Endothelial cell of hepatic sinusoid (primary cell): ENCODE data around the gene FRMPD4.

Experiments used
- in situ Hi-C: cut with HindIII; loops from 2 replicates; pipeline ENCODE4 v1.10.0; 2017; ENCODE audit warnings: low sequenced_read_pairs

Gene FRMPD4

GRCh38 chrX:12292996-12293765 lies 154.9 kb downstream of the FRMPD4 start:
- in situ Hi-C loops = no loop called here

GRCh38 chrX:12297353-12297752 lies 159.1 kb downstream of the FRMPD4 start:
- in situ Hi-C loops = no loop called here

GRCh38 chrX:12301288-12301687 lies 163.0 kb downstream of the FRMPD4 start:
- in situ Hi-C loops = no loop called here

GRCh38 chrX:12304261-12304660 lies 166.0 kb downstream of the FRMPD4 start:
- in situ Hi-C loops = no loop called here

GRCh38 chrX:12307961-12308360 lies 169.7 kb downstream of the FRMPD4 start:
- in situ Hi-C loops = no loop called here

- in situ Hi-C loops = no loop called here
Observed at GRCh38 chrX:12308420-12308819, 170.1 kb downstream of the FRMPD4 start.

GRCh38 chrX:12309040-12309743 lies 170.9 kb downstream of the FRMPD4 start:
- in situ Hi-C loops = no loop called here

GRCh38 chrX:12309744-12310076 lies 171.4 kb downstream of the FRMPD4 start:
- in situ Hi-C loops = no loop called here

GRCh38 chrX:12314651-12315050 lies 176.4 kb downstream of the FRMPD4 start:
- in situ Hi-C loops = no loop called here

GRCh38 chrX:12315526-12315925 lies 177.3 kb downstream of the FRMPD4 start:
- in situ Hi-C loops = no loop called here

GRCh38 chrX:12319003-12319519 lies 180.8 kb downstream of the FRMPD4 start:
- in situ Hi-C loops = no loop called here

GRCh38 chrX:12319992-12320391 lies 181.7 kb downstream of the FRMPD4 start:
- in situ Hi-C loops = no loop called here

GRCh38 chrX:12322031-12322430 lies 183.8 kb downstream of the FRMPD4 start:
- in situ Hi-C loops = no loop called here

- in situ Hi-C loops = no loop called here
Observed at GRCh38 chrX:12325171-12325570, 186.9 kb downstream of the FRMPD4 start.

GRCh38 chrX:12327836-12328235 lies 189.6 kb downstream of the FRMPD4 start:
- in situ Hi-C loops = no loop called here

- in situ Hi-C loops = no loop called here
Observed at GRCh38 chrX:12329476-12329875, 191.2 kb downstream of the FRMPD4 start.

GRCh38 chrX:12330841-12331240 lies 192.6 kb downstream of the FRMPD4 start:
- in situ Hi-C loops = no loop called here

- in situ Hi-C loops = no loop called here
Observed at GRCh38 chrX:12332786-12333347, 194.6 kb downstream of the FRMPD4 start.

- in situ Hi-C loops = no loop called here
Observed at GRCh38 chrX:12339921-12340320, 201.6 kb downstream of the FRMPD4 start.

- in situ Hi-C loops = no loop called here
Observed at GRCh38 chrX:12344954-12345353, 206.7 kb downstream of the FRMPD4 start.

GRCh38 chrX:12349201-12349600 lies 210.9 kb downstream of the FRMPD4 start:
- in situ Hi-C loops = no loop called here

- in situ Hi-C loops = no loop called here
Observed at GRCh38 chrX:12352922-12353321, 214.6 kb downstream of the FRMPD4 start.
